MM.1S (cell line): Measurements from ENCODE around the gene MTERF2.

Source experiments
- DNase-seq: peaks from one replicate; pipeline ENCODE4 v3.0.0-alpha.2; 2015
- H2AFZ ChIP-seq: fragments of 300-600 bp; sonication (generic); 2 replicates; pipeline ENCODE4 v1.6.0; 2016; ENCODE audit warnings: antibody characterized with exemption, low read length
- H3F3A ChIP-seq: fragments of 300-600 bp; sonication (generic); 2 replicates; pipeline ENCODE4 v1.6.1; 2016; ENCODE audit warnings: mild to moderate bottlenecking, antibody characterized with exemption, low read length, moderate library complexity, mixed read lengths; ENCODE audit not compliant: insufficient read depth
- H3K27ac ChIP-seq: fragments of 300-600 bp; sonication (generic); 2 replicates; pipeline ENCODE4 v1.5.1; 2016; ENCODE audit warnings: mild to moderate bottlenecking, low read length
- H3K27me3 ChIP-seq: fragments of 300-600 bp; sonication (generic); replicated peaks from 2 replicates; pipeline ENCODE4 v1.6.0; 2016; ENCODE audit warnings: low read length; ENCODE audit not compliant: insufficient read depth
- H3K36me3 ChIP-seq: fragments of 300-600 bp; sonication (generic); replicated peaks from 2 replicates; pipeline ENCODE4 v1.6.1; 2016; ENCODE audit warnings: mild to moderate bottlenecking, low read length, mixed read lengths; ENCODE audit not compliant: insufficient read depth
- H3K4me1 ChIP-seq: fragments of 300-600 bp; sonication (generic); 2 replicates; pipeline ENCODE4 v1.6.1; 2016; ENCODE audit warnings: low read length, mixed read lengths
- H3K4me2 ChIP-seq: fragments of 300-600 bp; sonication (generic); 2 replicates; pipeline ENCODE4 v1.6.0; 2016; ENCODE audit warnings: low read depth, low read length
- H3K4me3 ChIP-seq: fragments of 300-600 bp; sonication (generic); 2 replicates; pipeline ENCODE4 v1.5.1; 2016; ENCODE audit warnings: low read length, mixed read lengths
- H3K79me2 ChIP-seq: fragments of 300-600 bp; sonication (generic); 2 replicates; pipeline ENCODE4 v1.6.1; 2016; ENCODE audit warnings: mixed run types, low read length, mixed read lengths
- H3K9ac ChIP-seq: fragments of 300-600 bp; sonication (generic); 2 replicates; pipeline ENCODE4 v1.6.1; 2016; ENCODE audit warnings: low read length, mixed read lengths
- H3K9me2 ChIP-seq: fragments of 300-600 bp; sonication (generic); replicated peaks from 2 replicates; pipeline ENCODE4 v1.6.1; 2016; ENCODE audit warnings: mild to moderate bottlenecking, low read length, mixed read lengths; ENCODE audit not compliant: insufficient read depth
- H3K9me3 ChIP-seq: fragments of 300-600 bp; sonication (generic); replicated peaks from 2 replicates; pipeline ENCODE4 v1.6.1; 2016; ENCODE audit warnings: mild to moderate bottlenecking, low read length, mixed read lengths; ENCODE audit not compliant: insufficient read depth
- H4K20me1 ChIP-seq: fragments of 300-600 bp; sonication (generic); 2 replicates; pipeline ENCODE4 v1.6.1; 2016; ENCODE audit warnings: mild to moderate bottlenecking, low read length, moderate library complexity, mixed read lengths; ENCODE audit not compliant: insufficient read depth
- EZH2 ChIP-seq: fragments of 300-600 bp; sonication (generic); optimal IDR thresholded peaks from 2 replicates; pipeline ENCODE3; 2017; ENCODE audit warnings: low read depth, mild to moderate bottlenecking, antibody characterized with exemption, low read length, mixed read lengths
- EZH2phosphoT487 ChIP-seq: fragments of 300-600 bp; sonication (generic); IDR thresholded peaks from 2 replicates; pipeline ENCODE4 v1.6.1; 2018; ENCODE audit warnings: antibody characterized with exemption, low read length
- TF ChIP-seq, protein P1 (sequence below): fragments of 300-600 bp; sonication (generic); IDR thresholded peaks from 2 replicates; pipeline ENCODE4 v1.5.1; 2016; ENCODE audit warnings: antibody characterized with exemption, low read length, mixed read lengths

The MTERF2 gene, protein sequence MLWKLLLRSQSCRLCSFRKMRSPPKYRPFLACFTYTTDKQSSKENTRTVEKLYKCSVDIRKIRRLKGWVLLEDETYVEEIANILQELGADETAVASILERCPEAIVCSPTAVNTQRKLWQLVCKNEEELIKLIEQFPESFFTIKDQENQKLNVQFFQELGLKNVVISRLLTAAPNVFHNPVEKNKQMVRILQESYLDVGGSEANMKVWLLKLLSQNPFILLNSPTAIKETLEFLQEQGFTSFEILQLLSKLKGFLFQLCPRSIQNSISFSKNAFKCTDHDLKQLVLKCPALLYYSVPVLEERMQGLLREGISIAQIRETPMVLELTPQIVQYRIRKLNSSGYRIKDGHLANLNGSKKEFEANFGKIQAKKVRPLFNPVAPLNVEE

DNA sequence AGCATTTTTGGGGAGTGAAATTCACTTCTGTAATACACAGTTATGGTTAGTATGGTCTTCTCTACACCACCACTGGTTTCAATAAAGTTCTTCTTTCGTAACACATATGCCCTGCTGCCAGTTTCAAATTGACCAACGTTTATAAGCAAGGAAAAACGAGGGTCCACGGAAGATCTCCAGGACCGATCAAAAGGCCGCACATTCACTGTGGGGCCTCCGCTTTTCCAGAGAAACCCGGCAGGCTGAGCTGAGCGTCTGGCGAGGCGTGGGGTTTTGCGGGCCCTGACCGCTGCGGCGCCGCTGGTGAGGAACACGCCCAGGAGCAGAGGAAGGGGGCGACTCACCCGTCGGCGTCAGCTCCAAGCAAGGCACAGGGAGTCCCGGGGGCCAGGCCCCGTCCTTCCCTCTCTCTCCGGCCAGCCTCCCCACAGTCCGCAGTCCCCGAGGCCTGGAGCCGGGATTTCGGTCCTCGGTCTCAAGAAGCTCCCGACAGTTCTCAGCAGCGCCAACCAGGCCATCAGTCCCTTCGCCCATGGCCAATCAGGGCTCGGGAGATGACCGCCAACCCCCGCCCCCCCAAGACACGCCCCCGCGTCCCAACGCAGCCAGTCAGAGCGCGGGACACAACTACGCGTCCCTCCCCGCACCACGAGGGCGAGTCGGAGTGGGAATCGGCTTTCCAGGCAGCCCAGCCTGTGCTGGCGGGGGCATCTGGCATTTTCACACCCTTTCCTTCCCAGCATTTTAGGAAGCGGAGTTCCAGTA is at the start of gene MTERF2:
TSS of gene MTERF2 (minus strand) at position 522 of the 765 bp plus-strand sequence. CDS start 8,432 bp downstream, outside the sequence.
- Histone ChIP-seq H3K27ac (no peak within 1 kb of the TSS), H2AFZ (peak within 1 kb of the TSS; percentile 95), H3K79me2 (no peaks in the 10 kb centered on the region), H3K4me1 (no peaks in the 10 kb centered on the region), H3K4me2 (peak within 1 kb of the TSS; percentile 81), H3F3A (no peaks in the 10 kb centered on the region), H3K27me3 (no peaks in the 10 kb centered on the region), H3K9ac (peak within 1 kb of the TSS; percentile 61), H3K9me3 (no peaks in the 10 kb centered on the region), H3K9me2 (no peaks in the 10 kb centered on the region), H4K20me1 (no peaks in the 10 kb centered on the region), H3K4me3 (peak within 1 kb of the TSS; percentile 87), H3K36me3 (no peaks in the 10 kb centered on the region)
- peak; percentile 91 for DNase-seq
- TF ChIP-seq EZH2phosphoT487 (no peak), EZH2 (no peak)
- TF ChIP-seq, protein P1, sequence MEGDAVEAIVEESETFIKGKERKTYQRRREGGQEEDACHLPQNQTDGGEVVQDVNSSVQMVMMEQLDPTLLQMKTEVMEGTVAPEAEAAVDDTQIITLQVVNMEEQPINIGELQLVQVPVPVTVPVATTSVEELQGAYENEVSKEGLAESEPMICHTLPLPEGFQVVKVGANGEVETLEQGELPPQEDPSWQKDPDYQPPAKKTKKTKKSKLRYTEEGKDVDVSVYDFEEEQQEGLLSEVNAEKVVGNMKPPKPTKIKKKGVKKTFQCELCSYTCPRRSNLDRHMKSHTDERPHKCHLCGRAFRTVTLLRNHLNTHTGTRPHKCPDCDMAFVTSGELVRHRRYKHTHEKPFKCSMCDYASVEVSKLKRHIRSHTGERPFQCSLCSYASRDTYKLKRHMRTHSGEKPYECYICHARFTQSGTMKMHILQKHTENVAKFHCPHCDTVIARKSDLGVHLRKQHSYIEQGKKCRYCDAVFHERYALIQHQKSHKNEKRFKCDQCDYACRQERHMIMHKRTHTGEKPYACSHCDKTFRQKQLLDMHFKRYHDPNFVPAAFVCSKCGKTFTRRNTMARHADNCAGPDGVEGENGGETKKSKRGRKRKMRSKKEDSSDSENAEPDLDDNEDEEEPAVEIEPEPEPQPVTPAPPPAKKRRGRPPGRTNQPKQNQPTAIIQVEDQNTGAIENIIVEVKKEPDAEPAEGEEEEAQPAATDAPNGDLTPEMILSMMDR = no peak

DNA sequence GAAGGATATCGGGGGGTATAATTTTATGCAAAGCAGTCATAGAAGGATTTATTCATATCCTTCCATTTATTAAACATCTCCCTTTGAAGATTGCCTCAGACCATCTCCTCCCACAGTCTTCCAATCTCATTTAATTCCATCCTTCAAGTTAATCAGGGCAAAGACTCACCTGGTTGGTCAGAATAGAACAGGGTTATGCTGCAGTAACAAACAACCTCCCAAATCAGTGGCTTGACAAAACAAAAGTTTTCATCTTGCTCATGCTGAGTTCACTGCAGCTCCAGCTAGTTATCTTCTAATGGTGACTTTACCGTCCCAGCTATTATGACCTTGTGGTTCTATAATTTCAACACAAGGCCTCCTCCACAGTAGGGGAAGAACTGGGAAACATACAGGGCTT is 48.8 kb upstream of the MTERF2 start:
- no peak overlapping the region for H3K4me3 ChIP-seq

DNA sequence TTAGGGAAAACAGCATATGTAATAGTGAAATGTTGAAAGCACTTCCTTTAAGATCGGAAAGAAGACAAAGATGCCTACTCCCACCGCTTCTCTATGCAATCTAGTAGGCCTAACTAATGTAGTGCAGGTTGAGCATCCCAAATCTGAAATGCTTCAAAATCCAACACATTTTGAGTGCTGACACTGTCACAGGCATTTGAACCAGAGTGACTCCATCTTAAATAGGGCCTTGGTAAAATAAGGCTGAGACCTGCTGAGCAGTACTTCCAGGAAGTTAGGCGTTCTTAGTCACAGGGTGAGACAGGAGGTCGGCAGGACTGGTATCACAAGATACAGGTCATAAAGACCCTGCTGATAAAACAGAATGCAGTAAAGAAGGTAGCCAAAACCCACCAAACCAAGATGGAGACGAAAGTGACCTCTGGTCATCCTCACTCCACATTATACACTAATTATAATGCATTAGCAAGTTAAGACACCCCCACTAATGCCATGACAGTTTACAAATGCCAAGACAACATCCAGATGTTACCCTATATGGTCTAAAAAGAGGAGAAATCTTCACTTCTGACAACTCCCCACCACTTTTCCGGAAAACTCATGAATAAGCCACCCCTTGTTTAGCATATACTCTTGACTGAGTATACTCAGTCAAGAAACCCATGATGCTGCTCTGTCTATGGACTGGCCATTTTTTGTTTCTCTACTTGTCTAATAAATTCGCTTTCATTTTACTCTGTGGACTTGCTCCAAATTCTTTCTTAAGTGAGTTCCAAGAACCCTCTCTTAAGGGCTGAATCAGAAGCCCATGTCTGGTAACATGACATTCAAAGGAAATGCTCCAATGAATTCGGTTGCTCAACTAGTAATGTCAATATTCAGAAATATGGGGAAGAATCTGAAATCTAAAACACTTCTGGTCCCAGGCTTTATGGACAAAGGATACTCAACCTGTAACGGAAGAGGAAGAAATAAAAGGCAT is 47.1 kb upstream of the MTERF2 start:
- no peaks in the 10 kb centered on the region for H4K20me1 ChIP-seq
- no peaks in the 10 kb centered on the region for H3K36me3 ChIP-seq
- H3K9me3 ChIP-seq = no peaks in the 10 kb centered on the region
- H3K4me3 ChIP-seq = no peak overlapping the region
- no peaks in the 10 kb centered on the region for H3K79me2 ChIP-seq
- no peak overlapping the region for H3K9ac ChIP-seq
- TF ChIP-seq, protein P1 = no peak
- TF ChIP-seq EZH2phosphoT487 (no peak), EZH2 (no peak)
- H3K27me3 ChIP-seq = no peaks in the 10 kb centered on the region
- H3K27ac ChIP-seq = no peak overlapping the region
- no peaks in the 10 kb centered on the region for H3F3A ChIP-seq
- no peak for DNase-seq
- H3K9me2 ChIP-seq = no peaks in the 10 kb centered on the region
- H3K4me2 ChIP-seq = no peak overlapping the region
- no peak overlapping the region for H2AFZ ChIP-seq
- H3K4me1 ChIP-seq = no peaks in the 10 kb centered on the region

More for the DNA sequence above, 48.8 kb upstream of the MTERF2 start:
- H3K9ac ChIP-seq = no peak overlapping the region
- no peak overlapping the region for H3K27ac ChIP-seq
- H3K79me2 ChIP-seq = no peaks in the 10 kb centered on the region
- no peak for TF ChIP-seq EZH2
- TF ChIP-seq, protein P1 = no peak
- no peak for TF ChIP-seq EZH2phosphoT487
- H3F3A ChIP-seq = no peaks in the 10 kb centered on the region
- no peaks in the 10 kb centered on the region for H3K27me3 ChIP-seq
- H3K4me1 ChIP-seq = no peaks in the 10 kb centered on the region
- no peak for DNase-seq
- no peaks in the 10 kb centered on the region for H3K9me3 ChIP-seq
- no peaks in the 10 kb centered on the region for H3K9me2 ChIP-seq
- no peaks in the 10 kb centered on the region for H3K36me3 ChIP-seq
- H3K4me2 ChIP-seq = no peak overlapping the region
- no peak overlapping the region for H2AFZ ChIP-seq
- H4K20me1 ChIP-seq = no peaks in the 10 kb centered on the region
